Panc1 (cell line): ENCODE measurements around the gene PIEZO1. TPM values are rescaled to one million over a fixed set of nuclear protein-coding genes. Genes with fewer than 3 reads are reported as not detected.

ENCODE experiments used
- ATAC-seq: fragments of 200-7000 bp; cut with Tn5 transposase; 2 replicates; pipeline ENCODE4 v1.9.1; 2020; ENCODE audit warnings: mild to moderate bottlenecking, moderate library complexity
- BruUV-seq: library from RNA; stranded (reverse); fragments of 400-500 nt; replicated peaks from 2 replicates; lab custom pipeline; 2021; lab: Mats Ljungman, UMichigan
- CTCF ChIA-PET: fragments of 300-600 bp; sonication (Branson Sonifier 250); formaldehyde crosslinking; loops from one replicate; lab custom pipeline; 2022; ENCODE audit warnings: antibody characterized with exemption; lab: Charles Lee
- POLR2A ChIA-PET: fragments of 300-600 bp; sonication (Branson Sonifier 250); formaldehyde crosslinking; loops from one replicate; lab custom pipeline; 2022; ENCODE audit warnings: antibody characterized with exemption; lab: Charles Lee
- DNase-seq: peaks from one replicate; pipeline ENCODE4 v3.0.0-alpha.2; 2010; ENCODE audit warnings: low read depth, low spot score
- H3K27ac ChIP-seq: 2 replicates; pipeline ENCODE4 v1.5.1; 2011; ENCODE audit warnings: mild to moderate bottlenecking, low read length, inconsistent platforms
- H3K27me3 ChIP-seq: fragments of 200-500 bp; sonication (Bioruptor generic); 2 replicates; pipeline ENCODE4 v1.6.0; 2014; ENCODE audit warnings: low read length, inconsistent platforms; ENCODE audit not compliant: control insufficient read depth, insufficient read depth
- H3K36me3 ChIP-seq: fragments of 200-500 bp; sonication (Bioruptor generic); 2 replicates; pipeline ENCODE4 v1.5.1; 2014; ENCODE audit warnings: inconsistent platforms, mild to moderate bottlenecking, low read length, moderate library complexity; ENCODE audit not compliant: control insufficient read depth, insufficient read depth
- H3K4me1 ChIP-seq: 2 replicates; pipeline ENCODE4 v1.5.1; 2011; ENCODE audit warnings: inconsistent platforms, mild to moderate bottlenecking, low read length, moderate library complexity; ENCODE audit not compliant: control insufficient read depth, insufficient read depth
- H3K4me3 ChIP-seq, 2 experiments: 2 replicates each; pipeline ENCODE4 v1.5.1; 2011 to 2012; ENCODE audit warnings: low read depth in 2 of 2, low read length in 2 of 2, mild to moderate bottlenecking in 2 of 2, inconsistent platforms in 1 of 2, moderate library complexity in 1 of 2
- H3K9me3 ChIP-seq: fragments of 200-500 bp; sonication (Bioruptor generic); 2 replicates; pipeline ENCODE4 v1.5.1; 2014; ENCODE audit warnings: low read depth, mild to moderate bottlenecking, inconsistent platforms, low read length, moderate library complexity; ENCODE audit not compliant: control insufficient read depth, insufficient read depth
- POLR2AphosphoS5 ChIP-seq: IDR thresholded peaks from 2 replicates; pipeline ENCODE4 v1.6.1; 2012; ENCODE audit warnings: mild to moderate bottlenecking, low read depth, low read length, moderate library complexity
- SIN3A ChIP-seq: IDR thresholded peaks from 2 replicates; pipeline ENCODE4 v1.6.1; 2012; ENCODE audit warnings: low read depth, mild to moderate bottlenecking, low read length, moderate library complexity, borderline replicate concordance; ENCODE audit not compliant: insufficient read depth
- TCF7L2 ChIP-seq: IDR thresholded peaks from 2 replicates; pipeline ENCODE4 v1.6.1; 2011; ENCODE audit warnings: mild to moderate bottlenecking, low read depth, low read length, inconsistent platforms
- in situ Hi-C: cut with HindIII; loops from 2 replicates; pipeline ENCODE4 v1.10.0; 2016; ENCODE audit warnings: low sequenced_read_pairs, low pct_unique_long_range_greater_than_20kb
- intact Hi-C: fragments of 100-400 bp; cut with micrococcal nuclease; formaldehyde crosslinking; loops from one replicate; pipeline ENCODE4 v1.10.0; 2022; ENCODE audit not compliant: unreplicated experiment
- total RNA-seq: library from RNA; stranded (reverse); gene quantifications from one replicate; pipeline ENCODE4 v1.2.1, GENCODE V29; 2021; ENCODE audit not compliant: unreplicated experiment
- TF ChIP-seq, protein P1 (sequence below), 2 experiments: IDR thresholded peaks; 2 replicates each; pipeline ENCODE4 v1.6.1; 2011 to 2012; ENCODE audit warnings: low read depth in 2 of 2, control low read depth in 1 of 2, low read length in 1 of 2, mild to moderate bottlenecking in 1 of 2, moderate library complexity in 1 of 2; ENCODE audit not compliant: insufficient read depth in 1 of 2
- TF ChIP-seq, protein P2 (sequence below): fragments of 450-650 bp; IDR thresholded peaks from 2 replicates; pipeline ENCODE4 v1.5.1; 2017; ENCODE audit warnings: mild to moderate bottlenecking

PIEZO1 gene
- total RNA-seq, 1 experiment from 2014 or later = 175 TPM

DNA sequence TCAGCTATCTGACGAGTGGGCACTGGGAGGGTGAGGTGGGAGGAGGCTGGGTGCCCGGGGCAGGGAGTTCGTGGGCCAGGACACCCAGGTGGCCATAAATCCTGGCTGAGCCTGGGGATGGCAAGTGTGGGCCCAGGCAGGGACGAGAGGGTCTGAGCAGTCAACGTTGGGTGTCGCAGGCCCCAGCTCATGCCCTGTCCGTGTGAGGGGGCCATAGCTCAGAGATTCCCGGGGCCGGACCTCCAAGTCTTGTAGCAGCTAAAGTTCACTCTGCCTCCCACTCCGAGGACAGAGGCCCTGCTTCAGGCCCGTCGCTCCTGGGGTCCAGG lies 44.3 kb downstream of the PIEZO1 start:
- POLR2A ChIA-PET = interaction anchor here (0.6 kb wide), 2 partner anchors 9 to 47 kb away, joined by 3 read pairs; no protein-coding TSS in a partner anchor
- no peak for ATAC-seq
- in situ Hi-C loops (no loop called here), intact Hi-C loops (no loop called here)
- CTCF ChIA-PET = no interaction called here
- H3K4me1 ChIP-seq = no peaks in the 10 kb centered on the region; the same call in 1 of the 2 replicates
- TF ChIP-seq, protein P1, sequence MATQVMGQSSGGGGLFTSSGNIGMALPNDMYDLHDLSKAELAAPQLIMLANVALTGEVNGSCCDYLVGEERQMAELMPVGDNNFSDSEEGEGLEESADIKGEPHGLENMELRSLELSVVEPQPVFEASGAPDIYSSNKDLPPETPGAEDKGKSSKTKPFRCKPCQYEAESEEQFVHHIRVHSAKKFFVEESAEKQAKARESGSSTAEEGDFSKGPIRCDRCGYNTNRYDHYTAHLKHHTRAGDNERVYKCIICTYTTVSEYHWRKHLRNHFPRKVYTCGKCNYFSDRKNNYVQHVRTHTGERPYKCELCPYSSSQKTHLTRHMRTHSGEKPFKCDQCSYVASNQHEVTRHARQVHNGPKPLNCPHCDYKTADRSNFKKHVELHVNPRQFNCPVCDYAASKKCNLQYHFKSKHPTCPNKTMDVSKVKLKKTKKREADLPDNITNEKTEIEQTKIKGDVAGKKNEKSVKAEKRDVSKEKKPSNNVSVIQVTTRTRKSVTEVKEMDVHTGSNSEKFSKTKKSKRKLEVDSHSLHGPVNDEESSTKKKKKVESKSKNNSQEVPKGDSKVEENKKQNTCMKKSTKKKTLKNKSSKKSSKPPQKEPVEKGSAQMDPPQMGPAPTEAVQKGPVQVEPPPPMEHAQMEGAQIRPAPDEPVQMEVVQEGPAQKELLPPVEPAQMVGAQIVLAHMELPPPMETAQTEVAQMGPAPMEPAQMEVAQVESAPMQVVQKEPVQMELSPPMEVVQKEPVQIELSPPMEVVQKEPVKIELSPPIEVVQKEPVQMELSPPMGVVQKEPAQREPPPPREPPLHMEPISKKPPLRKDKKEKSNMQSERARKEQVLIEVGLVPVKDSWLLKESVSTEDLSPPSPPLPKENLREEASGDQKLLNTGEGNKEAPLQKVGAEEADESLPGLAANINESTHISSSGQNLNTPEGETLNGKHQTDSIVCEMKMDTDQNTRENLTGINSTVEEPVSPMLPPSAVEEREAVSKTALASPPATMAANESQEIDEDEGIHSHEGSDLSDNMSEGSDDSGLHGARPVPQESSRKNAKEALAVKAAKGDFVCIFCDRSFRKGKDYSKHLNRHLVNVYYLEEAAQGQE (IDR thresholded peaks at IDR 0.05; ENCODE audit: insufficient read depth in 1 of 2, low read depth in 2 of 2, low read length in 1 of 2) = no peak
- TF ChIP-seq POLR2AphosphoS5 (no peak), SIN3A (no peak), TCF7L2 (no peak)
- TF ChIP-seq, protein P2, sequence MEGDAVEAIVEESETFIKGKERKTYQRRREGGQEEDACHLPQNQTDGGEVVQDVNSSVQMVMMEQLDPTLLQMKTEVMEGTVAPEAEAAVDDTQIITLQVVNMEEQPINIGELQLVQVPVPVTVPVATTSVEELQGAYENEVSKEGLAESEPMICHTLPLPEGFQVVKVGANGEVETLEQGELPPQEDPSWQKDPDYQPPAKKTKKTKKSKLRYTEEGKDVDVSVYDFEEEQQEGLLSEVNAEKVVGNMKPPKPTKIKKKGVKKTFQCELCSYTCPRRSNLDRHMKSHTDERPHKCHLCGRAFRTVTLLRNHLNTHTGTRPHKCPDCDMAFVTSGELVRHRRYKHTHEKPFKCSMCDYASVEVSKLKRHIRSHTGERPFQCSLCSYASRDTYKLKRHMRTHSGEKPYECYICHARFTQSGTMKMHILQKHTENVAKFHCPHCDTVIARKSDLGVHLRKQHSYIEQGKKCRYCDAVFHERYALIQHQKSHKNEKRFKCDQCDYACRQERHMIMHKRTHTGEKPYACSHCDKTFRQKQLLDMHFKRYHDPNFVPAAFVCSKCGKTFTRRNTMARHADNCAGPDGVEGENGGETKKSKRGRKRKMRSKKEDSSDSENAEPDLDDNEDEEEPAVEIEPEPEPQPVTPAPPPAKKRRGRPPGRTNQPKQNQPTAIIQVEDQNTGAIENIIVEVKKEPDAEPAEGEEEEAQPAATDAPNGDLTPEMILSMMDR = no peak
- no peak overlapping the region for H3K27ac ChIP-seq
- H3K4me3 ChIP-seq = no peak overlapping the region
- no peaks in the 10 kb centered on the region; the same call in 1 of the 2 replicates for H3K36me3 ChIP-seq
- no TSS peak for BruUV-seq
- DNase-seq = no peak
- no peaks in the 10 kb centered on the region for H3K9me3 ChIP-seq
- no peaks in the 10 kb centered on the region for H3K27me3 ChIP-seq

DNA sequence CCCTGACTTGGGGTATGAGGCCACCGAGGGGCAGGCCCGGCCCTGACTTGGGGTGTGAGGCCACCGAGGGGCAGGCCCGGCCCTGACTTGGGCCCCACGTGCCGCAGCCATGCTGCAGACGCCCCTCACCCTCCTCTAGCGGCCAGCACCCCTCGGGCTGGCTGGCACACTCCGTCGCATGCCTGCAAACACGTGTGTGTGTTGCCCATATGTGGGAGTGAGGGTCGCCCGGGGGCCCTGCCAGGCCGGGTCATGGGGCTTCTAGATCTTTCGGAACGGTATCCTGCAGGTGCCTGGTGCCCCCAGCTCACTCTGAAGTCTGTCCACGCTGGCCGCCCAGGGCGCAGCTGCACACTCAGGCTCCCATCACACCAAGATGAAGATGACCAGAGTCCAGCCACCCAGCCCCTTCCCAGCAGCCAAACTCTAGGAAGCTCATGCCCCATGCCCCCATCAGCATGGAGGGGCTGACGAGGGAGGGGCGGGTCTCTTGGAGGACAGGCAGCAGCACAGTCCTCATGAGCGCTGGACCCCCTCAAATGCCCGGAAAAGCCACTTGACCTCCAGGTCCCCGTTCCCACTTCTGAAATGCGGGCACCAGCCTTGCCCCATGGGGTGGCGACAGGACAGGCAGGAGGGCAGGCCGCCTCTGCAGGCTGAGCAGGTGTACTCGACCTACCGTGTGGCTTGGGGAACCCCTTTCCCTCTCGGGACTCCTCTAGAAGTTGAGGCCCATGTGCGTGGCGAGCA lies 44.9 kb downstream of the PIEZO1 start:
- no TSS peak for BruUV-seq
- Histone ChIP-seq H3K36me3 (no peaks in the 10 kb centered on the region; the same call in 1 of the 2 replicates), H3K4me1 (no peaks in the 10 kb centered on the region; the same call in 1 of the 2 replicates), H3K27me3 (no peaks in the 10 kb centered on the region), H3K27ac (no peak overlapping the region), H3K9me3 (no peaks in the 10 kb centered on the region), H3K4me3 (no peak overlapping the region)
- in situ Hi-C loops (no loop called here), intact Hi-C loops (loop anchor here (10.0 kb wide), 1 partner anchor 45 kb away; the partner anchor contains the start of gene PIEZO1)
- ChIA-PET CTCF (no interaction called here), POLR2A (interaction anchor here (0.6 kb wide), 2 partner anchors 10 to 47 kb away, joined by 3 read pairs; no protein-coding TSS in a partner anchor)
- TF ChIP-seq, protein P2 = no peak
- TF ChIP-seq POLR2AphosphoS5 (no peak), SIN3A (no peak), TCF7L2 (no peak)
- TF ChIP-seq, protein P1 (IDR thresholded peaks at IDR 0.05; ENCODE audit: insufficient read depth in 1 of 2, low read depth in 2 of 2, low read length in 1 of 2) = no peak
- DNase-seq (no peak), ATAC-seq (no peak)
